ENCODE results near the gene ECHDC3.
"Not testable (repeated sequence)": the region's sequence is repeated elsewhere in the genome, so short reads cannot be mapped to it uniquely, and the experiment has no call there.

The ECHDC3 gene, protein sequence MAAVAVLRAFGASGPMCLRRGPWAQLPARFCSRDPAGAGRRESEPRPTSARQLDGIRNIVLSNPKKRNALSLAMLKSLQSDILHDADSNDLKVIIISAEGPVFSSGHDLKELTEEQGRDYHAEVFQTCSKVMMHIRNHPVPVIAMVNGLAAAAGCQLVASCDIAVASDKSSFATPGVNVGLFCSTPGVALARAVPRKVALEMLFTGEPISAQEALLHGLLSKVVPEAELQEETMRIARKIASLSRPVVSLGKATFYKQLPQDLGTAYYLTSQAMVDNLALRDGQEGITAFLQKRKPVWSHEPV

DNA sequence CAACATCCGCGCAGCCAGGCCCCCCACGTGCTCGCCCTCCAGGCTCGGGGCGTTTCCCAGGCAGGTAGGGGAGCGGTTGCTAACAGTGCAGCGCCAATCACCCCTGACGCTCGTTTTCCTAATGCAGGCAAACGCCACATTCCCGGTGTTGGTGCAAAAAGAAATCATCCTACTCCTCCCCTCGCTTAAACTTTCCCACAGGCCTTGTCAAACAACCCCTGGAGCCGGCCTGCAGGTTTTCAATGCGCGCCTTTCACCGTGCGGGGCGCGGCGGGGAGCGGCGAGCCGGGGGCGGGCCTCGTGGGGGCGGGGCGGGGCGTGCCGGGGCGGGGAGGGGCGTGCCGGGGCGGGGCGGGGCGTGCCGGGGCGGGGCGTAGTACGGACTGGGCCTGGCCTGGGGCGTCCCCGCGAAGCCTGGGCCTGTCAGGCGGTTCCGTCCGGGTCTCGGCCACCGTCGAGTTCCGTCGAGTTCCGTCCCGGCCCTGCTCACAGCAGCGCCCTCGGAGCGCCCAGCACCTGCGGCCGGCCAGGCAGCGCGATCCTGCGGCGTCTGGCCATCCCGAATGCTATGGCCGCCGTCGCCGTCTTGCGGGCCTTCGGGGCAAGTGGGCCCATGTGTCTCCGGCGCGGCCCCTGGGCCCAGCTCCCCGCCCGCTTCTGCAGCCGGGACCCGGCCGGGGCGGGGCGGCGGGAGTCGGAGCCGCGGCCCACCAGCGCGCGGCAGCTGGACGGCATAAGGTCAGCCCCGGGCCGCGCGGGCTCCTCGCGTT is at the start of gene ECHDC3:
ECHDC3 (plus strand) TSS at position 374 of the 770 bp plus-strand sequence; CDS start at position 569, 195 bp downstream.
- peak; percentile 21 to 32 for DNase-seq (ENCODE audit: low read depth in 2 of 2)

DNA sequence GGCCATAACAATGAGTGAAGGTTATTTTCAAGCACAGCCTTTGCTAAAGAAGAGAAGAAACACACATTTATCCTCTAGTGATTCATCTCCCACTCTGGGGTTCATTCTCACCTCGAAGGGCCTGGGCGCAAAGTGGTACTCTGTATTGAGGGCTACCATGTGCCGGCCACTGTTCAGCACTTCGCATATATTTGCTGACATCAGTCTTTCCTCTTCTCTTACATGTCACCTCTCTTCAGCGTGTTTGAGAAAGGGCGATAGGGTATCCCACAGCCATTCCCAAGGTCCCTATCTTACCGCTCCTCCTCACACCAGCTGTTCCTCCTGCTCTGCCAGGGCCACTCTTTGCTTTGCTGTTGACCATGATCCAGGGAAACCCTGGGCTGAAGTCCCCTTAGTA is 48.8 kb upstream of the ECHDC3 start:
- DNase-seq (ENCODE audit: low read depth in 2 of 2), result no peak

DNA sequence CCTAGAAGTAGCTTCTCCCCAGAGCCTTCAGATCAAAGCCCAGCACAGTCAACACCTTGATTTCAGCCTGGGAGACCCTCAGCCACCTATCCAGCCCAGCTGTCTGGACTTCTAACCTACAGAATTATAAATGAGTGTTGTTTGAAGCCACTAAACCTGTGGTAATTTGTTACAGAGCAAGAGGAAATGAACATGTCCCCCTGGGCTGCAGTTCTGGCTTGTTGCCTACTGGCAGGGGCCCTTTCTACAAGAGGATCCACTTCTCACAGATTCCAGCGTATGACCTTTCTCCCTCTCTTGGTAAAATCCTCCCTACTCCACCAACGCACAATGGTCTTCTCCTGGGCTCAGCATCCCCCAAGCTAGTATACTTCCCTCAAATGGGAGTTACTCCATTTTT is 46.4 kb upstream of the ECHDC3 start:
- no peak for DNase-seq (ENCODE audit: low read depth in 2 of 2)

DNA sequence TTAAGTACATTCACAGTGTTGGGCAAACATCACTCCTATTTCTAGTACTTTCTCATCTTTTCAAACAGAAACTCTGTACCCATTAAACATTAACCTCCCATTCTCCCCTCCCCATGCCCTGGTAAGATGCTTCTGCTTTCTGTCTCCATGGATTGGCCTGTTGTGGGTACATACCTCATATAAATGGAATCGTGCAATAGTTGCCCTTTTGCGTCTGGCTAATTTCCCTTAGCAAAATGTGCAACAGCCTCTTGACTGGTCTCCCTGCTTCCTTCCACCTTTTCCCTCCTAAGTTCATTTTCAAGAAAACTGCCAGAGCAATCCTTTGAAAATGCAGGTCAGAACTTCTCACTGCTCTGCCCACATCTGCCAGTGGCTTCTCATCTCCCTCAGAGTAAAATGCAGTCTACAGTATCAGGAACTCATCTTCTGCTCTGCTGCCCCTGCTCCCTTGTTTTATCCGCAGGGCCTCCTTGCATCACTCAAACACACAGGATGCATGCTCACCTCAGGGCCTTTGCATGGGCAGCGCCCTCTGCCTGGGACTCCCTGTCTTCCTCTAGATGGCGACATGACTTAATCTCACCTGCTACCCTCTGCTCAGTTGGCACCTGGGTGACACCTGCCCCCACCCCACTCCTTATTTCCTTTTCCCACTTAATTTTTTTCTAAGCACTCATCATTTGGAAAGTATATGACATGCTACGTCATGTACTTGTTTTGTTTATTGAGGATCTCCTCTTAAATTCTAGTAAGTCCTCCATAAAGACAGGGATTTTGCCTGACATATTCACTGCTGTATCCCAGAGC is 44.3 kb upstream of the ECHDC3 start:
- no peak for DNase-seq (ENCODE audit: low read depth in 2 of 2)

DNA sequence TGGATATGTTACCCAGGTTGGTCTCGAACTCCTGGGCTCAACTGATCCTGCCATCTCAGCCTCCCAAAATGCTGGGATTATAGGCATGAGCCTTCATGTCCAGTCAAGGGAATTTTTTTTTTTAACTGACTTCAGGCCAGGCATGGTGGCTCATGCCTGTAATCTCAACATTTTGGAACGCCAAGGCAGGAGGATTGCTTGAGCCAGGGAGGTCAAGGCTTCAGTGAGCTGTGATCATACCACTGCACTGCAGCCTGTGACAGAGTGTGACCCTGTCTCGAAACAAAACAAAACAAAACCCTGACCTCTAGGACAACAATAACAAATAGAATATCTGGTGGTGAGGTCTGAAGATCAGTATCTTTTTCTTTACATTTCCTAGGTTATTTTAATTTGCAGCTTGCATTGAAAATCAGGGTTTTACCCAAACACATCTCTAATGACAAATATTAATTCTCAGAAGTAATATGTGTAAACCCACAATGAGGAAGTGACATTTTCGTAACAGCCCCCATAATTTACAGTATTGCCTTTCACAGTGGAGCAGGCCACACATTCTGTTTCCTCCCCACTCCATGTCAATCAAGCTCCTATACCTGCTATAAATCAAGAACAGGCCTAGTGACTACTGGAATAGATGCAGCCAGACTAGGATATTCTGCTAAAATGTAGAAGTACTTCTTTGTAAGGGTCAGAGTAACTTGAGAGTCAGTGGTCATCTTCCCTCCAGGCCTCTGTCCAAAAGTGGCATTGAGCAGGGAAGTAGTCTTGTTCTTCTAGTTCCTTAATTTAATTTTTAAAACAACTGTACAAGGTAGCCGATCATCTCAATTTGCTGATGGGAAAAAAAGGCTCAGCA is 43.3 kb upstream of the ECHDC3 start:
- DNase-seq (ENCODE audit: low read depth in 2 of 2), result no peak

DNA sequence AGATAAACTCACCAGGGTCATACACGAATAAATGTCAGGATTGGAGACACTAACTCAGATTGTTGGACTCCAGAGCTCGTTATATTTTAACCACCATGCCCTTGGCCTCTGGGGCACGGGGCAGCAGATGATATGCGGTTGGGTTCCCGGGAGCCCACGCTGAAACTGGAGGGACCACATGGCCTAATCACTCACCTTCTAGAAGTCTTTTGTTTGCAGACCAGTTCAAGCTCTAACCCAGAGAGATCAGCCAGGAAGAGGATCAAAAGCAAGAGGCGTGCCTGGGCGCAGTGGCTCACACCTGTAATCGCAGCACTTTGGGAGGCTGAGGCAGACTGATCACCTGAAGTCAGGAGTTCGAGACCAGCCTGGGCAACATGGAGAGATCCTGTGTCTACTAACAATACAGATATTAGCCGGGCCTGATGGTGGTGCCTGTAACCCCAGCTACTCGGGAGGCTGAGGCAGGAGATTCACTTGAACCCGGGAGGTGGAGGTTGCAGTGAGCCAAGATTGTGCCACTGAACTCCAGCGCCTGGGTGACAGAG is 42.6 kb upstream of the ECHDC3 start:
- DNase-seq (ENCODE audit: low read depth in 2 of 2), result no peak

DNA sequence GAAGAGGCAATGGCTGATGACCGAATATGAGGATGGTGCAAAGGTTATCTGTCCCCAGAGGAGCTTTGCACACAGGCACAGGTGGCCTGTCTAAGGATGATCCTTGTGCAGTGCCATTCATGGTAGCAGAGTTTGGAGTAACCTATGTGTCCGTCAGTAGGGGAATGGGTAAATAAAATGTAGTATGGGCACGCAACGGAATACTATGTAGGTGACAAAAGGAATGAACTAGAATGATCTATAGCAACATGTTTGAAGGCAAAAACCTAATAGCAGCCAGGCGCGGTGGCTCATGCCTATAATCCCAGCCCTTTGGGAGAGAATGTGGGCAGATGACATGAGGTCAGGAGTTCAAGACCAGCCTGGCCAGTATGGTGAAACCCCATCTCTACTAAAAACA is 41.6 kb upstream of the ECHDC3 start:
- no peak for DNase-seq (ENCODE audit: low read depth in 2 of 2)

DNA sequence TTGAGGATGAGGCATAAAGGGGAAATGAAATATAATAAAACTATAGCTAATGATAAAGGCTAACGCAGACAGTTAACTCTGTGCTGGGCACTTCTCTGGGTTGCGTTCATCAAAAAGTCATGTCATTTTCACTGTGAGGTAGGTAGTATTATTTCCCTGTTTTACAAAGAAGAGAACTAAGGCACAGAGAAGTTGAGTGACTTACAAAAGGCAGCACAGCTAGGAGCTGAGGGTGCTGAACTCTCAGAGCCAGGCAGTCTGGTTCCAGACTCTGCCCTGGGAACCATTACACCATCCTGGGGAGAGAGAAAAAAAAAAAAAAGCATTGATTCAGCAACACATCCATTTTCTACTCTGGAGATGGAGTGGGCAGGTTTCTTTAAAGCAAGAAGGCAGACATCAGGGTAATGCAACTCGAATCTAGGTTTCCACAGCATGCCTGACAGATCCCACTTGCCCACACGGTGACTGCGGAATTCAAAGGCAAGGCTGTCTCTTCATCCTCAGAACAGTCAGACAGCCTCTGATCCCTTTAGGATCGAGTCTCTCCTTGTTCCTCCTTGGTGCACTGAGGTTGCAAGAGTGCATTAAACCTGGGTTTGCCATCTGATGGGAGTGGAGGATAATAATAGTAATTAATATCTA is 40.6 kb upstream of the ECHDC3 start:
- no peak for DNase-seq (ENCODE audit: low read depth in 2 of 2)

DNA sequence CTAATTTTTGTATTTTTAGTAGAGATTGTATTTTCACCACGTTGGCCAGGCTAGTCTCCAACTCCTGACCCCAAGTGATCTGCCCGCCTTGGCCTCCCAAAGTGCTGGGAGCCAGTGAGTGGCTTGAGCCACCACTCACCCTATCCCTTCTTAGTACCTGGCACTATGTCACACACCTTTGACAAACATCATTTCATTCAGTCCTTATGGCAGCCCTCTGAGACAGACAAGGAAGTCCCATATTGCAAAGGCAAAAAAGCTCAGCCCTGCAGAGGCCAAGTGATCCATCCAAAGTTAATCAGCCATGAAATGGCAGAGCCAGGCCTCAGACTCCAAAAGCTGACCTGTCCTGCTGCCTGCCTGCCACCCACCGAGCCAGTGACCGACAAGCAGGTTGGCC is 39.9 kb upstream of the ECHDC3 start:
- DNase-seq (ENCODE audit: low read depth in 2 of 2), result no peak

DNA sequence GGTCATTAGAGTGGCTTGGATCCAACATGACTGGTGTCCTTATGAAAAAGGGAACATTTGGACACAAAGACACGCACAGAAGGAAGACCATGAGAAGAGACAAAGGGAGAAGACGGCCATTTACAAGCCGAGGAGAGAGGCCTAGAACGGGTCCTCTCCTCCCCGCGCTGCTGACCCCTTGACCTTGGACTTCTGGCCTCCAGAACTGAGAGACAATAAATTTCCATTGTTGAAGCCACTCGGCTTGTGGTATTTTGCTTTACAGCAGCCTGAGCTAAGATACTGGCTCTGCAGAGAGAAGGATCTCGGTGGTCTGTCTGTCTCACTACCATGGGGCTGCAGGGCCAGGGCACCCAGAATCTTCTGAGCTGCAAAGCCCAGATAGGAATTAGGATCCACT is 38.1 kb upstream of the ECHDC3 start:
- DNase-seq (ENCODE audit: low read depth in 2 of 2), result no peak

DNA sequence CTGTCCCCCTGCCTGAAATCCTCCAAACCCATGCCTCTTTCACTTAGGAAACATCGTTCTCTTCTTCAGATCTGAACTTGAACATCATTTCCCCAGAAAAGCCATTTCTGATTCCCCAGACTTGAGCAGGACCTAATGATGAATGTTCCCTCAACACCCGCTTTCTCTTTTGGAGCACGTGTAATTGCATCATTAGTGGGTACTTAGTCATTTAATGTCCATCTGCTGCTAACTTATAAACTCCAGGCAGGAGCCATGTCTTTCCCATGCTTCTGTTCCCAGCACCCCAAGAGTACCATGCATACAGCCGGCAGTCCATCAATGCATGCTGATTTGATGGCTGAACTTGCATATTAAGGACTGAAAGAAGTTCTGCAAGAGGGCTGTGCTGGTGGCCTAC is 36.5 kb upstream of the ECHDC3 start:
- no peak for DNase-seq (ENCODE audit: low read depth in 2 of 2)

DNA sequence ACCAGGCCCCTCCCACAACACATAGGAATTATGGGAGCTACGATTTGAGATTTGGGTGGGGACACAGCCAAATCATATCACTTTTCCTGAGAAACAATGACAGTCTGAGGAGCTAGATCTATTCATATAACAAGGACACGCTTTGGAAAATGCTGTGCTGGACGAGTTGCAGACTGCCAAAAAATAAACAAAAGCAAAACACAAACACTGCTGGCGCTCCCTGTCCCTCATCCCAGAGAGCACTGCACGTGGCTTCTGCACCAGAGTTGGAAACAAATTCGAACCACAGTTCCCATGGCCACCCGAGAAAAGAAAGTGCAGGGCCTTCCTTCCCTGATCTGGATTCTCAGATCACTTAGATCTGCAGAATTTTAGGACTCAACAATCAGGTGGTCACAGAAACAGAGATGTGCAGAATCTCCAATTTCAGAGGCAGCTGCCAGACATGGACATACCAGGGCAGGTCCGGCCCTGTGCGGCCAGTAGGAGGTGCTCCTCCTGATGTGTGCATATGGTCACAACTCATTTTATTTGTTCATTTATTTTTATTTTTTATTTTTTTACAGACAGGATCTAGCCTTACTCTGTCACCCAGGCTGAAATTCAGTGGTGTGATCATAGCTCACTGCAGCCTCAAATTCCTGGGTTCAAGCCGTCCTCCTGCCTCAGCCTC is 35.2 kb upstream of the ECHDC3 start:
- DNase-seq (ENCODE audit: low read depth in 2 of 2), result no peak

DNA sequence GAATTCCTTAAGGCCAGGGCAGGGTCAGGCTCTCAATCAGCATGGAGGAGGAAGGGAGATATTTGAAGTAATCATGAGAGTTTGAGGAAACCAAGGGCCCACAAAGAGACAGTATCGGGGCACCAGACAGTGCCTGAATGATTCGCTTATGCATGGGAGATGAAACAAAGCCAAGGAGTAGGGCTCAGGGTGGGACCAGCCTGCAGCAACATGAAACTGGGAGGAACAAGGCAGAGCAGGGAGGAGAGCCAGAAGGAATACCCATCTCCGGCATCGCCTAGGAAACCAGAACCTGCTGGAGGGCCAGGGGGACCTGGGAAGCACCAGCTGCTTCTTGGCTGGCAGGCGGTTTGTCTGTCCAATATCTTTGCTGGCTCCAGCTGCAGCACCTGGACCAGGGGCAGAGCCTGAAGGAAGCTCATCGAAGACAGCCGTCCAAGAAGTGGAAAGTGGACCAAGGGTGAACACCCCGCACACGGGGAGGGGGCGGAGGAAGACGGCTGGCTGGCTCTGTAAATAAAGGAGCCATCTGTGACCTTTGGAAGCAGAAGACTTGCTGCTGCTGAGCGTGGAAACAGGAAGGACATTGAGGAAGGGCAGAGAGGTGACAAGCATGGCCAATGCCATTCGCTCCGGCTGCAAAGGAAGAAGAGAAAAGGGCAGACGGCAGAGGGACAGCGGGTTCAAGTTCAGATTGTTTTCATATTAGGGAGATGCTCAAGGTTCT is 34.4 kb upstream of the ECHDC3 start:
- DNase-seq (ENCODE audit: low read depth in 2 of 2), result no peak

DNA sequence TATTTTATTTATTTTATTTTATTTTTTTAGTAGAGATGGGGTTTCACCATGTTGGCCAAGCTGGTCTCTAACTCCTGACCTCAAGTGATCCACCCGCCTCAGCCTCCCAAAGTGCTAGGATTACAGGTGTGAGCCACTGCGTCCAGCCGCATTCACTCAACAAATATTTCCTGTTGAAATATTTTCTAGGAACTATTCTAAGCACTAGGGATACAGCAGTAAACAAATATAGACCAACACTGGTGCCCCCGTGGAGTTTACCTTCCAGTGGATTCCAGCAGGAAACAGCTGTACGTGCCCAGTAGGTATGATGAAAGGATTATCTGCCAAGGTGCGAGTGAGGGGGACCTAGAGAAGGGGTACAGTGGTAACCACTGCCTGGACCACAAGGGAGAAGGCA is 33.4 kb upstream of the ECHDC3 start:
- not testable (repeated sequence) for DNase-seq (ENCODE audit: low read depth in 2 of 2)

DNA sequence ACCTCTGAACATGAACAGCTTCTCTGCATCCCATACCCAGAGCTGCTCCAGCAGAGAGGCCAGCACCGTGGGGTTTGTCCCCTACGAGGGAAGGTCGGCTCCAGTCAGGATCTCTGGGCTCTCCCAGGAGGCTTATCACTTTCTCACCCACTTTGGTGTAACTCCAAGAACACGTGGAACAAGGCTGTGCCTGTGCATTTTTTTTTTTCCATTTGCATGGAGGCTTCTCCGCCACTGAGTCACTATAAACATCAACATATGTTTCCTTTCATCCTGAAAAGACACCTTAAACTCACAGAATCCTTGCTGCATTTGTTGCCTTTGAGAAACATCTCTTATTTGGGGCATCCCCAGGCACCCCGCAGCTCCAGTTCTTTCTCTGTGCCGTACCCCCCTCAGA is 29.4 kb upstream of the ECHDC3 start:
- DNase-seq (ENCODE audit: low read depth in 2 of 2), result no peak

DNA sequence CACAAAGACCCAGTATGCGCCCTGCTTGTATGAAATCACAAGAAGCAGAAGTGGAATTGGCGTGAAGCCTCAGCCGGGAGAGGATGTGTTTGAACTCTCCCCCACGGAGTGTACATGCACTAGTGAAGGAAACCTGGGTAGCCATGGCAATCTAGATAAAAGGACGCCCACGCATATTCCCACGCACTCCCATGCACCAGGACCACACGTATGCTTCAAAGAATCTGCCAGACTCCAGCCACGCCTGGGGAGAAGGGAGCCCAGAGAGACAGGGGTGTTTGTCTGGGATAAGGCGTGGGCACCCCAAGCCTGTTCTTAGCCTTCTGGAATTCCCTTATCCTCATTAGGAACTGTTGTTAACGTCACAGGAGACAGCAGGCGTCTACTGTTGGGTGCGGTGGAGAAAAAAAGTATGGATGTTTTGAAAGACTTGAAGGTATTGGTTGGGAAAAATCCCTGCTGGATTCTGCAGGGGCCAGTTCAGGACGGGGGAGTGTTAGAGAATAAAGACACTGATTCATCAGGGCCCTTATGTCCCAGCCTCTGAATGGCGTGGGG is 28.9 kb upstream of the ECHDC3 start:
- DNase-seq (ENCODE audit: low read depth in 2 of 2), result no peak

DNA sequence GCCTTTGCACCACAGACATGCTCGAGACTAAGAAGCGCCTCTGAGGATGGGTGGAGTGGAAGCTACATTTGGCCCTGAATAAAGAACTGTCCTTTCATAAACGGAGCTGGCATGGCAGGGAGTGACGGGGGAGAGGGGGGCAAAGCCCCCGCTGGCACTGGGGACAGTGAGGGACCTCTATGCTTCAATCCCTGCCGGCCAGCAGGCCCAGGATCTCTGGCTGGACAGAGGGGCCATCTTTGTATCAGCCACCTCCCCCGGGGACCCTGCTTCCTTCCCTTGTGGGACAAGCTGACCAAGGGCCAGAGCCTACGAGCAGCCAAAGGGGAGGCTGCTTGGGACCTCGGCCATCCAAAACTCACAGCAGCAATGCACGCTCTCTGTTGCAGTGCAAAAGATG is 28.2 kb upstream of the ECHDC3 start:
- no peak for DNase-seq (ENCODE audit: low read depth in 2 of 2)

DNA sequence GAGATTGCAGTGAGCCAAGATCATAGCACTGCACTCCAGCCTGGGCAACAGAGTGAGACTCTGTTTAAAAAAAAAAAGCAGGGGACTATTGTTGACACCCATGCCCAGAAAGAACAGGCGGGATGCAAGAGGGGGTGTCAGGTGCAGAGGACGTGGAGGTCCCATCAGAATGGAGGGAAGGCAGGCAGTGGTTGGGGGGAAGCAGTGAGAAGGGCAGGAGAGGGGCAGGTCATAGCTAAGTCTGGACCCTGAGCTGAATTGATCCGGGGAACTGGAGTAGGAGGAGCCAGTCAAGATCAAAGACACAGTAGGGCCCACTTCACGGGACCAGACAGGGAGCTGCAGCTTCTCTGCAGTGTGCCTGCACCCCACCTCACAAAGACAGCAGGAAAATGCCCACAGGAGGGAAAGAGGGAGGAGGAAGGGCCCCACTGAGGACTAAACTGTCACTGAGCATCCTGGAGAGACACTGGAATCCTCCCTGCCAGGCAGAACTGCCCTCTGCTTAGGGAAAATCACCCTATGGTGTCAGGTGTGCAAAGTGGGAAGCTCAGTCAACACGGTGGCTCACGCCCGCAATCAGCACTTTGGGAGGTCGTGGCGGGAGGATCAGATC is 27.3 kb upstream of the ECHDC3 start:
- DNase-seq (ENCODE audit: low read depth in 2 of 2), result no peak

Measured in stimulated activated CD8-positive, alpha-beta memory T cell treated with anti-CD3 and anti-CD28 coated beads, Interleukin-2, amount 100 ng/mL, for 48 hours (primary cell).